ENCODE data around the gene PTCH2.

- TF ChIP-seq CTCF (IDR thresholded peaks at IDR 0.05): no peak
- TF ChIP-seq EZH2 (IDR thresholded peaks at IDR 0.05): no peak
Observed at GRCh38 chr1:44874155-44874554, 31.1 kb upstream of the PTCH2 start.

Measured in neural progenitor cell (in vitro differentiated cells).